ENCODE data around the gene PRF1.

- no peak for TF ChIP-seq CTCF (IDR thresholded peaks at IDR 0.05; ENCODE audit: low read depth, low read length)
- no peak for TF ChIP-seq EZH2phosphoT487 (IDR thresholded peaks at IDR 0.05; ENCODE audit: low read depth)
Observed at GRCh38 chr10:70648427-70648826, 45.9 kb upstream of the PRF1 start.
